Neural crest cell (in vitro differentiated cells): ENCODE results near the gene GREB1L. TPM values are rescaled to one million over a fixed set of nuclear protein-coding genes. Genes with fewer than 3 reads are reported as not detected.

Experiments used
- DNase-seq: peaks from one replicate; pipeline ENCODE4 v3.0.0; 2021; ENCODE audit warnings: low read depth, mixed read lengths, low spot score
- H3K27ac Mint-ChIP-seq: one replicate; pipeline ENCODE4 v1.8.0; 2021; ENCODE audit warnings: mild to moderate bottlenecking, mixed read lengths; ENCODE audit not compliant: unreplicated experiment
- H3K27me3 Mint-ChIP-seq: 2 replicates; pipeline ENCODE4 v1.8.0; 2021; ENCODE audit warnings: low read depth, mild to moderate bottlenecking, mixed read lengths
- H3K36me3 Mint-ChIP-seq: 2 replicates; pipeline ENCODE4 v1.8.0; 2021; ENCODE audit warnings: low read depth, mild to moderate bottlenecking, mixed read lengths
- H3K4me1 Mint-ChIP-seq: 2 replicates; pipeline ENCODE4 v1.8.0; 2021; ENCODE audit warnings: mixed read lengths
- H3K4me3 Mint-ChIP-seq: one replicate; pipeline ENCODE4 v1.8.0; 2021; ENCODE audit warnings: mild to moderate bottlenecking, mixed read lengths
- H3K9me3 Mint-ChIP-seq: 2 replicates; pipeline ENCODE4 v1.8.0; 2021; ENCODE audit warnings: mixed read lengths
- total RNA-seq: library from RNA; stranded (reverse); gene quantifications from 2 replicates; pipeline ENCODE4 v1.2.1, GENCODE V29; 2021
- TF ChIP-seq, protein P1 (sequence below): fragments of 200-600 bp; sonication (generic); conservative IDR thresholded peaks from 2 replicates; pipeline ENCODE4 v1.5.0; 2021; ENCODE audit warnings: antibody characterized with exemption, mild to moderate bottlenecking

Gene GREB1L
- total RNA-seq, 1 donor from 2014 or later: 80.5 TPM

DNA sequence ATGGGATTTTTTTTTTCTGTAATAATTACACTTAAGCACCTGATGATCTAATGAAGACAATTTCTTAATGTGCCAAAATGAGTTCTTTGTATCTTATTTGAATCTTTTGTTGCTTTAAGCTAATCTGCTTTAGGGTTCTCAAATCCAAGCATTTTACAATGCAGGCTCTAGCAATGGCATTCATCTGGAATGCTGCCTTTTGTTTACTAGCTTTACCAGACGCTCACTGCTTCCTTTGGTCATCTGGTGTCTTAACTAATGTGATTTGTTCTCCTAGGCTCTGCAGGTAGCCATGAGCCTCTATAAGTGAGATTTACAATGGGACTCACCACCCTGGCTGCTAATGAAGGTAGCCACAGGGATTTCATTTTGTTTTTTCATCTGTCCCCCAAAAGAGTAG lies 100.3 kb downstream of the GREB1L start:
- H3K27ac Mint-ChIP-seq: no peak overlapping the region
- H3K4me3 Mint-ChIP-seq: no peak overlapping the region
- DNase-seq: no peak
- H3K36me3 Mint-ChIP-seq: peaks cover 7% of the 10 kb centered on the region
- H3K9me3 Mint-ChIP-seq: peaks cover 3% of the 10 kb centered on the region
- TF ChIP-seq, protein P1, sequence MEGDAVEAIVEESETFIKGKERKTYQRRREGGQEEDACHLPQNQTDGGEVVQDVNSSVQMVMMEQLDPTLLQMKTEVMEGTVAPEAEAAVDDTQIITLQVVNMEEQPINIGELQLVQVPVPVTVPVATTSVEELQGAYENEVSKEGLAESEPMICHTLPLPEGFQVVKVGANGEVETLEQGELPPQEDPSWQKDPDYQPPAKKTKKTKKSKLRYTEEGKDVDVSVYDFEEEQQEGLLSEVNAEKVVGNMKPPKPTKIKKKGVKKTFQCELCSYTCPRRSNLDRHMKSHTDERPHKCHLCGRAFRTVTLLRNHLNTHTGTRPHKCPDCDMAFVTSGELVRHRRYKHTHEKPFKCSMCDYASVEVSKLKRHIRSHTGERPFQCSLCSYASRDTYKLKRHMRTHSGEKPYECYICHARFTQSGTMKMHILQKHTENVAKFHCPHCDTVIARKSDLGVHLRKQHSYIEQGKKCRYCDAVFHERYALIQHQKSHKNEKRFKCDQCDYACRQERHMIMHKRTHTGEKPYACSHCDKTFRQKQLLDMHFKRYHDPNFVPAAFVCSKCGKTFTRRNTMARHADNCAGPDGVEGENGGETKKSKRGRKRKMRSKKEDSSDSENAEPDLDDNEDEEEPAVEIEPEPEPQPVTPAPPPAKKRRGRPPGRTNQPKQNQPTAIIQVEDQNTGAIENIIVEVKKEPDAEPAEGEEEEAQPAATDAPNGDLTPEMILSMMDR: no peak
- H3K4me1 Mint-ChIP-seq: peaks cover 44% of the 10 kb centered on the region
- H3K27me3 Mint-ChIP-seq: no peaks in the 10 kb centered on the region

DNA sequence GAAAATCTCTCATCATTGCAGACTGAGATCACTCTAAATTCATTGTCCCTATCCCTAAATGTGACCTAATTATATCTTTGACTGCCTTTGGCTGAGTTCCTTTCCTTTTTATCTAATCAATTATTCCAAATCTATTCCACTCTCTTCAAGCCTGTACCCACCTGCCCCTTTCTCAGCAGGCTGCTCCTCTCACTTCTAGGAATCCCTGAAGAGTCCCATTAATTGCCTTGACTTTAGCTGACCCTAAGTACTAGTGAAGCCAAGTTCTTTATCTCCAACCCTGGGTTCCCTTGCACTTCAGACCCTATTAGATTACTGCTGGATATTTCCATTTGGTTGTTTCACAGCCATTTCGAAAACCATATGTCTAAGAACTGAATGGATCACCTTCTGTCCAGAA lies 102.8 kb downstream of the GREB1L start:
- Mint-ChIP-seq H3K4me1 (peaks cover 46% of the 10 kb centered on the region), H3K27me3 (no peaks in the 10 kb centered on the region)
- TF ChIP-seq, protein P1: no peak

DNA sequence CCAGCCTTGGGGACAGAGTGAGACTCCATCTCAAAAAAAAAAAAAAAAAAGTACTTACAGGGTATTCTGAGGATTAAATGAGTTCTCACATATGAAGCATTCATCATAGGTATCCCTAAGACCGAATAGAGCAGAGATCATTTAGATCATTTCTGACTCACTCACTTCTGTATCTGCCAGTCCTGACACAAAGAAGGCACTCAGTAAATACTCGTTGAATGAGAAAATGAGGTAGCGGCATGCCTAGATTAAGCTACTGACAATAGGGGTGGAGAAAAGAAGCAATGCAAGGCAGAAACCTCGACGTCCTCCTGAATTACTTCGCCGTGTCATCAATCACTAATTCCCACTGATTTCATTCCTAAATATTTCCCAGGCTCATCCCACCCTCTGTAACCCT lies 103.8 kb downstream of the GREB1L start:
- DNase-seq: no peak
- TF ChIP-seq, protein P1: no peak
- Mint-ChIP-seq H3K4me1 (peaks cover 46% of the 10 kb centered on the region), H3K36me3 (peaks cover 13% of the 10 kb centered on the region), H3K9me3 (peaks cover 2% of the 10 kb centered on the region), H3K27ac (peak overlapping the region; percentile 38), H3K4me3 (no peak overlapping the region), H3K27me3 (no peaks in the 10 kb centered on the region)

More for the DNA sequence above, 102.8 kb downstream of the GREB1L start:
- H3K27ac Mint-ChIP-seq: no peak overlapping the region
- no peak for DNase-seq
- no peak overlapping the region for H3K4me3 Mint-ChIP-seq
- H3K9me3 Mint-ChIP-seq: peaks cover 2% of the 10 kb centered on the region
- H3K36me3 Mint-ChIP-seq: peaks cover 14% of the 10 kb centered on the region

DNA sequence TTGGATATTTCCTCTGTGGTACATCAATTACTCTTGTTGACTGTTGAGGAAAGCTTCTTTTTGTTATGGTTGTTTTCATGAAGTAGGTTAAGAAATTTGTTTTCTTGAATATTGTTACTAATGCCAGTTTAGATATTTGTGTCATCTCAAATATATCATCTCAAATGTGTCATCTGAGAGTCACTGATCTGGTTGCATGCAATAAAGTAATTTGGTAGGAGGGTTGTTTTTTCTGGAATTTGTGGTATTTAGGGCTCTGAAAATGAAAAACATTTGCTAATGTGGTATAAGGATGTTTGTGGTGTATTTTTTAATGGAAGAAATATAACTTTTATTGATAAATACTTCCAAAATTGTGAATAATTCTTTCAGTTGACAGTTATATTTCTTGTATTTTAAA lies 117.7 kb downstream of the GREB1L start:
- peaks cover 26% of the 10 kb centered on the region for H3K4me1 Mint-ChIP-seq
- peaks cover 7% of the 10 kb centered on the region for H3K9me3 Mint-ChIP-seq
- H3K27me3 Mint-ChIP-seq: no peaks in the 10 kb centered on the region
- TF ChIP-seq, protein P1: no peak
- peaks cover 4% of the 10 kb centered on the region for H3K36me3 Mint-ChIP-seq
- H3K27ac Mint-ChIP-seq: no peak overlapping the region
- no peak for DNase-seq
- H3K4me3 Mint-ChIP-seq: peak overlapping the region; percentile 60

DNA sequence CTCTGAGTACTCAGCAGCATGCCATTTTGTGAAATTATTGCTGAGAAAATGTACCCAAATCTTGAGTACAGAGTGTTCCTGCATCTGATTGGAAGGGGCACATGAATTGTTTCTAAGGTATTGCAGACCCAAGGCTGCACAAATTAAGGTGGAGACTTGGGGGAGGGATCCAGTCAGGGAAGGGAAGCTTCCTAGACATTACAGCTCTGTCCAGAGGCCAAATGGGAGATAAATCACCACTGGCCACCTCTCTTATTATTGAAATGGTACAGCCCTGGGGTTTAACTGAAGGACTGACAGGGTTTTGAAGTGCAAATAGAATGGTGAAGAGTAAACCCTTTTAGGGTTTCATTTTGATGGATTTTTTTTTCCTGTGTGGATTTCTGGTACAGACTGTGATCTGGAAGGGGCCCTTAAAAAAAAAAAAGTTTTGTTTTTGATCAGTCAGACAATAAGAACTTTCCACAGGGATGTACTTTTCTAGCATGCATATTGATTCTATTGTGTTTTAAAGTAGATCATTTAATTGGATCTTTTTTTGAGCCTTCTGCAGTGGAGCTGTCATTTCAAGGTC lies 119.4 kb downstream of the GREB1L start:
- peak overlapping the region; percentile 85 for H3K4me3 Mint-ChIP-seq

More for the DNA sequence above, 119.4 kb downstream of the GREB1L start:
- H3K36me3 Mint-ChIP-seq: peaks cover 2% of the 10 kb centered on the region
- TF ChIP-seq, protein P1: no peak
- H3K27ac Mint-ChIP-seq: no peak overlapping the region
- H3K9me3 Mint-ChIP-seq: peaks cover 4% of the 10 kb centered on the region
- H3K27me3 Mint-ChIP-seq: no peaks in the 10 kb centered on the region
- H3K4me1 Mint-ChIP-seq: peaks cover 31% of the 10 kb centered on the region
- peak; percentile 5 for DNase-seq
